ENCODE results near the gene SHLD1. TPM values are rescaled to one million over a fixed set of nuclear protein-coding genes. Genes with fewer than 3 reads are reported as not detected.
"Not testable (repeated sequence)": the region's sequence is repeated elsewhere in the genome, so short reads cannot be mapped to it uniquely, and the experiment has no call there.

Gene SHLD1
- total and polyA plus RNA-seq, 2 experiments from 2014 or later: 1.4 to 15.0 TPM

DNA sequence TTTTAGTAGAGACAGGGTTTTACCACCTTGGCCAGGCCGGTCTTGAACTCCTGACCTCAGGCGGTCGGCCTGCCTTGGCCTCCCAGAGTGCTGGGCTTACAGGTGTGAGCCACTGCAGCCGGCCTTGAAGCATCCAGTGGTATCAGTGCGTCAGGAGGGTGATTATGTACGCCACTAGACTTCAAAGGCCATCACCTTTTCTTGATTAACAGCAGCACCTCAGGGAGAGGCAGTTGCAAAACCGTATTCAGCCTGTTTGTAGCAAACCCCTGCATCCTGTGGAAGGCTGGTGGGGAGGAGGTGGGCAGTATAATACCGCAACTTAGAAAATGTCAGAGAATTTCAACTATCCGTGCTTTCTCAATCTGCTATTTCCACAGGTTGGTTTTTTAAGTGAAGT is 27.3 kb upstream of the SHLD1 start (continued):
- TF ChIP-seq, protein P1, sequence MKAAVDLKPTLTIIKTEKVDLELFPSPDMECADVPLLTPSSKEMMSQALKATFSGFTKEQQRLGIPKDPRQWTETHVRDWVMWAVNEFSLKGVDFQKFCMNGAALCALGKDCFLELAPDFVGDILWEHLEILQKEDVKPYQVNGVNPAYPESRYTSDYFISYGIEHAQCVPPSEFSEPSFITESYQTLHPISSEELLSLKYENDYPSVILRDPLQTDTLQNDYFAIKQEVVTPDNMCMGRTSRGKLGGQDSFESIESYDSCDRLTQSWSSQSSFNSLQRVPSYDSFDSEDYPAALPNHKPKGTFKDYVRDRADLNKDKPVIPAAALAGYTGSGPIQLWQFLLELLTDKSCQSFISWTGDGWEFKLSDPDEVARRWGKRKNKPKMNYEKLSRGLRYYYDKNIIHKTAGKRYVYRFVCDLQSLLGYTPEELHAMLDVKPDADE (IDR thresholded peaks at IDR 0.05): no peak

- H3K4me1 ChIP-seq (ENCODE audit: insufficient read depth); H4K20me1 ChIP-seq (replicated peaks; ENCODE audit: insufficient read depth); H3K9me3 Mint-ChIP-seq; H3K36me3 Mint-ChIP-seq (ENCODE audit: low read depth); H3K27me3 Mint-ChIP-seq (ENCODE audit: insufficient read depth, low read depth, poor library complexity); H3K79me2 ChIP-seq (replicated peaks; ENCODE audit: insufficient read depth); H2AFZ ChIP-seq; H3K9me2 ChIP-seq (ENCODE audit: insufficient read depth); ATAC-seq; H3K4me1 Mint-ChIP-seq; H3K4me3 Mint-ChIP-seq; H3F3A ChIP-seq (replicated peaks; ENCODE audit: low read depth); H3K36me3 ChIP-seq (ENCODE audit: insufficient read depth); H3K4me3 ChIP-seq; H3K27ac ChIP-seq (ENCODE audit: low read depth); H3K4me2 ChIP-seq; H3K27me3 ChIP-seq (ENCODE audit: insufficient read depth); H3K27ac Mint-ChIP-seq; DNase-seq (ENCODE audit: low spot score): not testable (repeated sequence)
Measured at GRCh38 chr20:5725183-5725463, 25.1 kb upstream of the SHLD1 start.

DNA sequence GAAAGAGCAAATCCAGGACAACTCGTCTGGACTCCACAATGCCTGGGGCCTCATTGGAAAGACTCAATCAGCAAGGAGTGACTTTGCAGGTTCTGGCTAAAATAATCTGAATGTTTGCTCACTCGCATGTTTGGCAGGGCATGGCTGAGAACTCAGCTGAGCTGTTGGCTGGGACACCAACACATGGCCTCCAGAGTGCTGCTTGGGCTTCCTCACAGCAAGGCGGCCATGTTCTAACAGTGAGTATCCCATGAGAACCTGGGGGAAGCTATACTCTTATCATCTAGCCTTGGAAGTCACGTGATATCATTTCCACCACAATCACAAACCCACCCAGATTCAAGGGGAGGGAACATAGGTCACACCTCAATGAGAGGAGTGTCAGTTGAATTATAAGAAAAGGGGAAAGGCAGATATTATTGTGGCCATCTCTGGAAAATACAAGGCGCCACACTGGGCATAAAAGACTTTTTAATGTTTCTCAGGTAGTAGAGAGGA is 23.1 kb upstream of the SHLD1 start:
- H3K36me3 ChIP-seq (ENCODE audit: insufficient read depth): no peaks in the 10 kb centered on the region
- Mint-ChIP-seq H3K9me3 (0 out of 3 replicates have a peak, but pooled peaks cover 3% of the 10 kb centered on the region), H3K4me1 (no peaks in the 10 kb centered on the region), H3K36me3 (ENCODE audit: low read depth) (no peaks in the 10 kb centered on the region), H3K27ac (no peak overlapping the region), H3K4me3 (no peak overlapping the region), H3K27me3 (ENCODE audit: insufficient read depth, low read depth, poor library complexity) (no peaks in the 10 kb centered on the region)
- H3K4me3 ChIP-seq: no peak overlapping the region
- H3K9me2 ChIP-seq (ENCODE audit: insufficient read depth): no peaks in the 10 kb centered on the region
- H3K27ac ChIP-seq (ENCODE audit: low read depth): no peak overlapping the region
- no peaks in the 10 kb centered on the region for H3K79me2 ChIP-seq (replicated peaks; ENCODE audit: insufficient read depth)
- DNase-seq (ENCODE audit: low spot score): no peak
- H3K4me1 ChIP-seq (ENCODE audit: insufficient read depth): no peaks in the 10 kb centered on the region
- no peaks in the 10 kb centered on the region for H3F3A ChIP-seq (replicated peaks; ENCODE audit: low read depth)
- H3K27me3 ChIP-seq (ENCODE audit: insufficient read depth): no peaks in the 10 kb centered on the region
- H4K20me1 ChIP-seq (replicated peaks; ENCODE audit: insufficient read depth): no peaks in the 10 kb centered on the region
- no peak overlapping the region for H3K4me2 ChIP-seq
- no peak for ATAC-seq
- no peak overlapping the region for H2AFZ ChIP-seq
- TF ChIP-seq EZH2phosphoT487 (IDR thresholded peaks at IDR 0.05; ENCODE audit: unreplicated experiment) (no peak), POLR2AphosphoS5 (IDR thresholded peaks at IDR 0.05; ENCODE audit: low read depth) (no peak), ZNF114 (CRISPR knock-in tag; IDR thresholded peaks at IDR 0.05) (no peak), STAT1 (IDR thresholded peaks at IDR 0.05; ENCODE audit: unreplicated experiment) (no peak), ZNF462 (CRISPR knock-in tag; IDR thresholded peaks at IDR 0.05) (no peak), CTCF (conservative IDR thresholded peaks at IDR 0.05; ENCODE audit: low read depth in 2 of 2) (no peak), NANOG (IDR thresholded peaks at IDR 0.05; ENCODE audit: borderline replicate concordance) (no peak)
